Lower lobe of right lung (tissue), 2 donors: ENCODE measurements around the gene ZFHX3. TPM values are rescaled to one million over a fixed set of nuclear protein-coding genes. Genes with fewer than 3 reads are reported as not detected.

Experiments
- ATAC-seq, 2 donors: fragments of 200-7000 bp; cut with Tn5 transposase; one replicate each; pipeline ENCODE4 v1.9.1; 2020 to 2022; ENCODE audit warnings: mild to moderate bottlenecking in 2 of 2, moderate library complexity in 2 of 2
- DNase-seq: peaks from one replicate; pipeline ENCODE4 v3.0.0-alpha.2; 2020
- H3K27ac ChIP-seq: fragments of 200-600 bp; one replicate; pipeline ENCODE4 v1.8.0; 2022
- H3K27me3 ChIP-seq: fragments of 200-600 bp; one replicate; pipeline ENCODE4 v1.8.0; 2022; ENCODE audit warnings: low read depth
- H3K36me3 ChIP-seq: fragments of 200-600 bp; one replicate; pipeline ENCODE4 v1.8.0; 2022; ENCODE audit warnings: mild to moderate bottlenecking
- H3K4me1 ChIP-seq: fragments of 200-600 bp; one replicate; pipeline ENCODE4 v1.8.0; 2022
- H3K4me3 ChIP-seq: fragments of 200-600 bp; one replicate; pipeline ENCODE4 v1.8.0; 2022; ENCODE audit warnings: mild to moderate bottlenecking
- H3K9me3 ChIP-seq: fragments of 200-600 bp; one replicate; pipeline ENCODE4 v1.8.0; 2022
- CTCF ChIP-seq: fragments of 200-600 bp; IDR thresholded peaks from one replicate; pipeline ENCODE4 v1.8.0; 2022; ENCODE audit warnings: antibody characterized with exemption, mild to moderate bottlenecking
- intact Hi-C: fragments of 100-400 bp; cut with DNase I; formaldehyde crosslinking; loops from one replicate; pipeline ENCODE4 v1.11.0; 2022
- total RNA-seq: library from RNA; stranded (reverse); fragmentation: NEBNext Ultra II Directional; extraction: Animal tissue kit (Norgen Biotek cat#: 25700); gene quantifications from one replicate; pipeline ENCODE4 v1.2.1, GENCODE V29; 2021
- donor health status: DM: no; HTN: yes; CAD: no; lungs with severe emphysema.

ZFHX3 gene
- total RNA-seq, 1 donor from 2014 or later = 29.3 TPM

DNA sequence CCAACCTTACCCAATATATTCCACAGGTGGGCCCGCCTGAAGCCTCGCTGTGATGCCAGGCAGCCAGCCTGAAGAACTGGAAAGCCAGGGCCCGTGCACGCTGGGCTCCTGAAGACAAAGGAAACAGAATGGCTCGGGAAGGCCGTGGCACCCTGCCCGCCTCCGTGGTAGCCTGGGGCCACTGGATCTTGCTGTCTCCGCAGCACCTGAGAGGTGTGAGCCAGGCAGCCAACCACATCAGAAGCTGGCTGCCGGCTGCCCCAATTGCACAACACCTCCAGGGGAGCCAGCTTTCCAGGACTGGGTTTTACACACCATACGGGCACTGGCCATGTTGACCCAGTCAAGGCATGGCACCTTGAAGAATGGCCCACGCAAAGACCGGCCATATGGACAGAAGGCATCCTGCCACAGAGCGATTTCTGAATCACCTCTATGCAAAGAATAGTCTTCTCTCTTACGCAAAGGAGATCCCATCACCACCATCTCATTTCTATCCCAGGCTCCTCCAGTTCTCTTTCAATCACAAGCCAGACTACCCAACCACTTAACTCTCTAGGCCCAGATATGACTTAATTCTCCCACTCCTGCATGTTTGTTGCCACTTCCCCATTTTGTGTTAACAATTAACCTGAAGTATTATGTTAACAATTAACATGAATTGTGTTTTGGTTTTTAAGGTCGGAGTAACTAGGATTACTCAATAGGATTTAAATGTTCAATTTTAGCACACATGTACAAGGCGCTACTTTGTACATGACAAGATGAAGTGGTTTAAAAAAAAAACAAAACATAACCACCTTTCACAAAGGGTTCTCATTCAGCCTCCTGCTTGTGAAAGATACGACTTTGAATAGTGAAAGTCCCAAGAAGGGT lies 32.1 kb downstream of the ZFHX3 start:
- Histone ChIP-seq H3K4me3 (no peak overlapping the region), H3K36me3 (no peaks in the 10 kb centered on the region), H3K27me3 (no peaks in the 10 kb centered on the region), H3K4me1 (peaks cover 37% of the 10 kb centered on the region), H3K9me3 (no peaks in the 10 kb centered on the region), H3K27ac (peak overlapping the region; percentile 66)
- intact Hi-C loops = no loop called here
- TF ChIP-seq CTCF = no peak
- DNase-seq = peak; percentile 81
- peak; percentile 86 to 91 for ATAC-seq

- no peak for TF ChIP-seq CTCF
- no peaks in the 10 kb centered on the region for H3K36me3 ChIP-seq
- DNase-seq = no peak
- no peaks in the 10 kb centered on the region for H3K9me3 ChIP-seq
- H3K4me3 ChIP-seq = no peak overlapping the region
- intact Hi-C loops = no loop called here
- H3K4me1 ChIP-seq = peaks cover 40% of the 10 kb centered on the region
- no peak for ATAC-seq
- no peak overlapping the region for H3K27ac ChIP-seq
- no peaks in the 10 kb centered on the region for H3K27me3 ChIP-seq
Observed at GRCh38 chr16:73014768-73015167, 33.2 kb downstream of the ZFHX3 start.

- intact Hi-C loops = no loop called here
- H3K4me3 ChIP-seq = no peak overlapping the region
- DNase-seq (no peak), ATAC-seq (no peak)
- no peaks in the 10 kb centered on the region for H3K36me3 ChIP-seq
- peaks cover 42% of the 10 kb centered on the region for H3K4me1 ChIP-seq
- H3K27ac ChIP-seq = no peak overlapping the region
- TF ChIP-seq CTCF = no peak
- H3K27me3 ChIP-seq = no peaks in the 10 kb centered on the region
- no peaks in the 10 kb centered on the region for H3K9me3 ChIP-seq
Observed at GRCh38 chr16:73013974-73014373, 34.0 kb downstream of the ZFHX3 start.

GRCh38 chr16:73012341-73012740 lies 35.6 kb downstream of the ZFHX3 start:
- Histone ChIP-seq H3K4me1 (peaks cover 41% of the 10 kb centered on the region), H3K36me3 (no peaks in the 10 kb centered on the region), H3K4me3 (no peak overlapping the region), H3K27ac (no peak overlapping the region), H3K27me3 (no peaks in the 10 kb centered on the region), H3K9me3 (no peaks in the 10 kb centered on the region)
- intact Hi-C loops = no loop called here
- TF ChIP-seq CTCF = no peak
- DNase-seq = no peak
- ATAC-seq = no peak

DNA sequence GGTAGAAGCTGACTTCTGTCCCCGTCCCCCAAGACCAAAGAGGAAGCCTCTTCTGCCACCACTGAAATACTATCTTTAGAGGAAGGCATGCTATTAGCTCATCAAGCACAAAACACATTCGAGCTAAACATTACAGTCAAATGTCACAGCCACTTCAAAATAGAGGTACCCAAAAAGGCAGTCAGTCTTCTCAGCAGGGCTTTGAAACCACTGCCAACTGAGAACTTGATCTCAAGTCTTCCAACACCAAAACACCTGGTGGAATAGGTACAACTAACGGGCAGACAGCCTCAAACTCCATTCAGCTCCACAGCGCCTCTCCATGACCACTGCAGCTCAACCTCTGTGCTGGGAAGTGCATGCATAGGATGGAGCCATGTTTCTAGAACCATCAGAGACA lies 36.0 kb downstream of the ZFHX3 start:
- ATAC-seq = no peak
- Histone ChIP-seq H3K4me1 (peaks cover 37% of the 10 kb centered on the region), H3K27me3 (no peaks in the 10 kb centered on the region), H3K9me3 (no peaks in the 10 kb centered on the region), H3K27ac (no peak overlapping the region), H3K36me3 (no peaks in the 10 kb centered on the region), H3K4me3 (no peak overlapping the region)
- no peak for TF ChIP-seq CTCF
- DNase-seq = no peak
- intact Hi-C loops = no loop called here
